SK-N-SH (cell line): ENCODE results near the gene WNT4. TPM values are rescaled to one million over a fixed set of nuclear protein-coding genes. Genes with fewer than 3 reads are reported as not detected.

Source experiments
- CTCF ChIA-PET: fragments of 300-600, 350-600 bp; formaldehyde crosslinking; extraction: SDS; loops from one replicate; lab custom pipeline; 2021; lab: Yijun Ruan, JAX
- POLR2A ChIA-PET: fragments of 350-600 bp; sonication (Branson Sonifier 250); formaldehyde crosslinking; extraction: SDS; loops from one replicate; lab custom pipeline; 2020; ENCODE audit warnings: antibody characterized with exemption, inconsistent platforms; lab: Yijun Ruan, JAX
- DNase-seq: peaks from one replicate; pipeline ENCODE4 v3.0.0; 2012
- H2AFZ ChIP-seq: fragments of 200-600 bp; sonication (generic); 2 replicates; pipeline ENCODE4 v1.8.1; 2016; ENCODE audit warnings: antibody characterized with exemption, mild to moderate bottlenecking, low read depth
- H3F3A ChIP-seq: fragments of 200-600 bp; sonication (generic); replicated peaks from 2 replicates; pipeline ENCODE3; 2016; ENCODE audit warnings: antibody characterized with exemption, mild to moderate bottlenecking; ENCODE audit not compliant: insufficient read depth
- H3K27ac ChIP-seq, 2 experiments: fragments of 200-500 bp in 1 of 2; fragments of 200-600 bp in 1 of 2; sonication (Bioruptor generic) in 1 of 2; sonication (generic), shearing (Covaris generic) in 1 of 2; 2 replicates each; pipeline versions ENCODE4 v1.5.1 to v1.6.1; 2014 to 2016; ENCODE audit warnings: low read depth in 2 of 2, inconsistent platforms in 1 of 2, low read length in 1 of 2, mild to moderate bottlenecking in 1 of 2, mixed read lengths in 1 of 2
- H3K27me3 ChIP-seq: fragments of 200-600 bp; sonication (generic), shearing (Covaris generic); 2 replicates; pipeline ENCODE4 v1.6.1; 2016; ENCODE audit warnings: mixed run types; ENCODE audit not compliant: insufficient read depth
- H3K36me3 ChIP-seq, 2 experiments: fragments of 200-500 bp in 1 of 2; fragments of 200-600 bp in 1 of 2; sonication (Bioruptor generic) in 1 of 2; sonication (generic) in 1 of 2; replicated peaks in 1 of 2; 2 replicates each; pipeline versions ENCODE3 to v1.5.1; 2014 to 2016; ENCODE audit warnings: low read length in 1 of 2, mild to moderate bottlenecking in 1 of 2; ENCODE audit not compliant: insufficient read depth in 2 of 2, control insufficient read depth in 1 of 2
- H3K4me1 ChIP-seq, 2 experiments: fragments of 200-500 bp in 1 of 2; fragments of 200-600 bp in 1 of 2; sonication (Bioruptor generic) in 1 of 2; sonication (generic), shearing (Covaris generic) in 1 of 2; 2 replicates each; pipeline versions ENCODE4 v1.5.1 to v1.6.1; 2014 to 2016; ENCODE audit warnings: low read depth in 1 of 2, low read length in 1 of 2, mixed run types in 1 of 2; ENCODE audit not compliant: insufficient read depth in 2 of 2, control insufficient read depth in 1 of 2
- H3K4me2 ChIP-seq: fragments of 200-600 bp; sonication (generic), shearing (Covaris generic); 2 replicates; pipeline ENCODE4 v1.6.1; 2017; ENCODE audit warnings: mixed run types
- H3K4me3 ChIP-seq, 2 experiments: fragments of 200-500 bp in 1 of 2; fragments of 200-600 bp in 1 of 2; sonication (Bioruptor generic) in 1 of 2; sonication (generic), shearing (Covaris generic) in 1 of 2; 2 replicates each; pipeline versions ENCODE4 v1.5.1 to v1.8.1; 2014 to 2016; ENCODE audit warnings: low read depth in 2 of 2, inconsistent platforms in 1 of 2, low read length in 1 of 2, mild to moderate bottlenecking in 1 of 2, mixed read lengths in 1 of 2, moderate library complexity in 1 of 2
- H3K79me2 ChIP-seq: fragments of 200-600 bp; sonication (generic); 2 replicates; pipeline ENCODE4 v1.8.1; 2017; ENCODE audit warnings: mild to moderate bottlenecking; ENCODE audit not compliant: insufficient read depth
- H3K9ac ChIP-seq: fragments of 200-600 bp; sonication (generic); 2 replicates; pipeline ENCODE4 v1.6.1; 2017; ENCODE audit warnings: mixed run types
- H3K9me2 ChIP-seq: fragments of 200-600 bp; sonication (generic); 2 replicates; pipeline ENCODE4 v1.6.1; 2017; ENCODE audit warnings: mixed run types
- H3K9me3 ChIP-seq: fragments of 200-600 bp; sonication (generic); 2 replicates; pipeline ENCODE4 v1.6.1; 2017; ENCODE audit warnings: mixed run types, mild to moderate bottlenecking, moderate library complexity
- H4K20me1 ChIP-seq: fragments of 200-600 bp; sonication (generic); 2 replicates; pipeline ENCODE4 v1.6.1; 2017; ENCODE audit warnings: mild to moderate bottlenecking, mixed run types; ENCODE audit not compliant: insufficient read depth
- CHD2 ChIP-seq: fragments of 150-350 bp; IDR thresholded peaks from 2 replicates; pipeline ENCODE4 v1.6.1; 2018; ENCODE audit warnings: low read length; ENCODE audit not compliant: partially characterized antibody
- ELF1 ChIP-seq: IDR thresholded peaks from 2 replicates; pipeline ENCODE4 v1.4.0; 2012
- EZH2phosphoT487 ChIP-seq: fragments of 200-600 bp; sonication (generic); IDR thresholded peaks from 2 replicates; pipeline ENCODE4 v1.6.1; 2017; ENCODE audit warnings: low read depth, mixed run types, mild to moderate bottlenecking, antibody characterized with exemption, moderate library complexity, borderline replicate concordance
- FOXJ3 ChIP-seq: sonication (generic); formaldehyde crosslinking; IDR thresholded peaks from 2 replicates; pipeline ENCODE4 v1.5.1; 2020; ENCODE audit warnings: mild to moderate bottlenecking, missing genetic modification reagents
- FOXM1 ChIP-seq: IDR thresholded peaks from 2 replicates; pipeline ENCODE4 v1.4.0; 2012; ENCODE audit warnings: low read depth, mild to moderate bottlenecking
- GABPA ChIP-seq: IDR thresholded peaks from 2 replicates; pipeline ENCODE4 v1.4.0; 2012; ENCODE audit warnings: low read depth, mild to moderate bottlenecking
- JUND ChIP-seq: IDR thresholded peaks from 2 replicates; pipeline ENCODE4 v1.4.0; 2012
- MEF2A ChIP-seq: IDR thresholded peaks from 2 replicates; pipeline ENCODE4 v1.4.0; 2012; ENCODE audit warnings: low read depth, borderline replicate concordance
- MXI1 ChIP-seq: IDR thresholded peaks from 2 replicates; pipeline ENCODE4 v1.6.1; 2012; ENCODE audit warnings: mild to moderate bottlenecking, low read depth, low read length, improper control_type of control experiment
- RCOR1 ChIP-seq: fragments of 150-350 bp; IDR thresholded peaks from 2 replicates; pipeline ENCODE4 v1.6.1; 2017; ENCODE audit warnings: antibody characterized with exemption, low read length
- RFX5 ChIP-seq: IDR thresholded peaks from 2 replicates; pipeline ENCODE4 v1.6.1; 2012; ENCODE audit warnings: mild to moderate bottlenecking, improper control_type of control experiment, low read length
- TAF1 ChIP-seq: IDR thresholded peaks from 2 replicates; pipeline ENCODE4 v1.6.1; 2012; ENCODE audit warnings: low read depth, mild to moderate bottlenecking, low read length, moderate library complexity, borderline replicate concordance
- WGBS: methylation state at CpG from one replicate; pipeline ENCODE4 v1.1.6; 2017; ENCODE audit warnings: low lambda C conversion rate; 5-methylcytosine and 5-hydroxymethylcytosine counted together
- polyA plus RNA-seq, 3 experiments: library from polyadenylated mRNA; depleted of rRNA; stranded (reverse); fragments of >200 nt; gene quantifications; 2 replicates each; pipeline ENCODE4 v1.2.3, GENCODE V29; 2012
- TF ChIP-seq, protein P1 (sequence below): IDR thresholded peaks from 2 replicates; pipeline ENCODE4 v1.4.0; 2012; ENCODE audit warnings: low read depth
- TF ChIP-seq, protein P2 (sequence below): fragments of 150-350 bp; IDR thresholded peaks from 2 replicates; pipeline ENCODE4 v1.6.1; 2016; ENCODE audit warnings: mild to moderate bottlenecking, low read depth, low read length
- TF ChIP-seq, protein P3 (sequence below): fragments of 200-600 bp; sonication (generic); IDR thresholded peaks from 2 replicates; pipeline ENCODE4 v1.6.1; 2017; ENCODE audit warnings: antibody characterized with exemption, mild to moderate bottlenecking, moderate library complexity
- TF ChIP-seq, protein P4 (sequence below): fragments of 150-350 bp; IDR thresholded peaks from 2 replicates; pipeline ENCODE4 v1.6.1; 2017; ENCODE audit warnings: antibody characterized with exemption, low read length, low read depth, borderline replicate concordance
- TF ChIP-seq, protein P5 (sequence below): IDR thresholded peaks from 2 replicates; pipeline ENCODE4 v1.6.1; 2012; ENCODE audit warnings: mild to moderate bottlenecking, low read depth, low read length, moderate library complexity

The WNT4 gene
- polyA plus RNA-seq, 1 of the 3 experiments (the other 2 are of a cell fraction) = 0.03 TPM

DNA sequence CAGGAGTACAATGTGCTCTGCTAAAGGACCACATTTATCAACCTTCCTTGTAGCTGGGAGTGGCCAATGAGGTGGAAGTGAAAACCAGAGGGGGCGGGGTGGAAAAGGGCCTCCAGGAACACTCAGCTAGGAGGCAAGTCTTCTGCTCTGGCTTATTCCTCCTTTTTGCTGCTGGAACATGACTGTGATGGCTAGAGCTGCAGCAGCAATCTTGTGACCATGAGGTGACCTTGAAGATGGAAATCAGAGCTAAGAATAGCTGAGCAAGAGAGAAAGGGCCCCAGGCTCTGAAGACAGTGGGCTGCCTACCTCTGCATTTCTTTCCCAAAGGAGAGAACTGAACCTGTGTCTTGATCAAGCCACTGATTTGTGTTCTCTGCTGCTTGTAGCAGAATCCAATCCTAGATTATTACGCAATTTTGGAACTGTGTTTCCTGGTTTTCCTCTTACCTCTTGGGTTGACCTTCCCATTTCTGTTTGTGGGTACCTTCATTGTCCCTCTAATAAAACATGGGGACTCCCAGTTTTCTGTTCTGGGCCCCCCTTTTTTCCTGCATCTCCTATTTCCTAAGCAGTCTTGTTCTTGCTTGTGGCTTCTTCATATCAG is 36.4 kb upstream of the WNT4 start:
- H3K9me3 ChIP-seq = no peaks in the 10 kb centered on the region
- H3F3A ChIP-seq = no peaks in the 10 kb centered on the region
- no peaks in the 10 kb centered on the region for H3K79me2 ChIP-seq
- CTCF ChIA-PET = no interaction called here
- POLR2A ChIA-PET = no interaction called here
- WGBS = 44% methylated on average over 2 of the region's 2 CpGs
- no peak overlapping the region for H2AFZ ChIP-seq
- H3K4me2 ChIP-seq = no peak overlapping the region
- no peak for DNase-seq
- H3K9me2 ChIP-seq = no peaks in the 10 kb centered on the region
- peaks cover 5% of the 10 kb centered on the region; the same call in 1 of the 2 replicates for H3K27me3 ChIP-seq
- TF ChIP-seq FOXM1 = no peak
- TF ChIP-seq, protein P1, sequence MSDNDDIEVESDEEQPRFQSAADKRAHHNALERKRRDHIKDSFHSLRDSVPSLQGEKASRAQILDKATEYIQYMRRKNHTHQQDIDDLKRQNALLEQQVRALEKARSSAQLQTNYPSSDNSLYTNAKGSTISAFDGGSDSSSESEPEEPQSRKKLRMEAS = no peak
- TF ChIP-seq, protein P2, sequence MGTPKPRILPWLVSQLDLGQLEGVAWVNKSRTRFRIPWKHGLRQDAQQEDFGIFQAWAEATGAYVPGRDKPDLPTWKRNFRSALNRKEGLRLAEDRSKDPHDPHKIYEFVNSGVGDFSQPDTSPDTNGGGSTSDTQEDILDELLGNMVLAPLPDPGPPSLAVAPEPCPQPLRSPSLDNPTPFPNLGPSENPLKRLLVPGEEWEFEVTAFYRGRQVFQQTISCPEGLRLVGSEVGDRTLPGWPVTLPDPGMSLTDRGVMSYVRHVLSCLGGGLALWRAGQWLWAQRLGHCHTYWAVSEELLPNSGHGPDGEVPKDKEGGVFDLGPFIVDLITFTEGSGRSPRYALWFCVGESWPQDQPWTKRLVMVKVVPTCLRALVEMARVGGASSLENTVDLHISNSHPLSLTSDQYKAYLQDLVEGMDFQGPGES = no peak
- no peaks in the 10 kb centered on the region for H3K36me3 ChIP-seq
- no peak overlapping the region for H3K4me3 ChIP-seq
- no peaks in the 10 kb centered on the region for H3K4me1 ChIP-seq
- H4K20me1 ChIP-seq = no peaks in the 10 kb centered on the region
- no peak overlapping the region for H3K9ac ChIP-seq
- H3K27ac ChIP-seq = no peak overlapping the region

DNA sequence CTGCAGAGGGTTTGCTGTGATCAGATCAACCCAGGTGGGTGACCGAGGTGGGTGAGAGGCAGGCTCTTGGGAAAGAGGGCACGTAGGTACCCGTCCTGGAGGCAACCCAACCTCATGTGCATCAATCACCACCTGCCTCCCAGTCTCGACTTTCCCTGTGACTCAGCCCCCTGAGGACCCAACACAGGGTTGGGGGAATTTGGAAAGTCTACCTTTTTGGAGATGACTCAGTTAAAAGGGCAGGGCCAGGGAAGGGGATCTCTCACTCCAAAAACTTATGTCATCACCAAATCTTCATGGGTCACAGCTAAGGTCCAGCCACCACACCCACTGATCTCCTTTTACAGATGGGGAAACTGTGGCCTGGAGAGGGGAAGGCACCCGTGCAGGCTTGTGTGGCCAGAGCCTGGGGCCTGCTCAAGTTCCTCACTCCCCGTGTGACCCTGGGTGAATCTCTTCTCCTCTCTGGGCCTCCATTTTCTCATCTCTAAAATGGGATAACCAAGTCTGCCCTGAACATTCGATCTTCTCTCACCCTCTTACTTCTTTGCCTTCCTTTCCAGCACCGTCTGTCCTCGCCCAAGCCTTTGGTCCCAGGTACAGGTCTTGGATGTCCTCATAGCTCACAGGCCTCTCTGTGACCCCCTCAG is 34.6 kb upstream of the WNT4 start:
- Histone ChIP-seq H3F3A (no peaks in the 10 kb centered on the region), H2AFZ (no peak overlapping the region), H3K79me2 (no peaks in the 10 kb centered on the region), H3K4me2 (no peak overlapping the region), H3K4me1 (peaks cover 0 to 2% of the 10 kb centered on the region in 2 experiments; a peak in 1 of 4 replicates), H3K36me3 (no peaks in the 10 kb centered on the region), H3K4me3 (no peak overlapping the region), H3K9me3 (no peaks in the 10 kb centered on the region), H4K20me1 (no peaks in the 10 kb centered on the region), H3K9me2 (no peaks in the 10 kb centered on the region), H3K9ac (no peak overlapping the region), H3K27ac (no peak overlapping the region), H3K27me3 (0 out of 2 replicates have a peak, but pooled peaks cover under 1% of the 10 kb centered on the region)
- WGBS = 46% methylated on average over 9 of the region's 9 CpGs
- ChIA-PET POLR2A (no interaction called here), CTCF (no interaction called here)
- no peak for DNase-seq
- TF ChIP-seq GABPA (no peak), EZH2phosphoT487 (no peak), RCOR1 (no peak), TAF1 (no peak), JUND (no peak), MXI1 (no peak), CHD2 (no peak), FOXM1 (no peak), RFX5 (no peak), ELF1 (no peak), MEF2A (no peak), FOXJ3 (CRISPR knock-in tag) (no peak)
- TF ChIP-seq, protein P3, sequence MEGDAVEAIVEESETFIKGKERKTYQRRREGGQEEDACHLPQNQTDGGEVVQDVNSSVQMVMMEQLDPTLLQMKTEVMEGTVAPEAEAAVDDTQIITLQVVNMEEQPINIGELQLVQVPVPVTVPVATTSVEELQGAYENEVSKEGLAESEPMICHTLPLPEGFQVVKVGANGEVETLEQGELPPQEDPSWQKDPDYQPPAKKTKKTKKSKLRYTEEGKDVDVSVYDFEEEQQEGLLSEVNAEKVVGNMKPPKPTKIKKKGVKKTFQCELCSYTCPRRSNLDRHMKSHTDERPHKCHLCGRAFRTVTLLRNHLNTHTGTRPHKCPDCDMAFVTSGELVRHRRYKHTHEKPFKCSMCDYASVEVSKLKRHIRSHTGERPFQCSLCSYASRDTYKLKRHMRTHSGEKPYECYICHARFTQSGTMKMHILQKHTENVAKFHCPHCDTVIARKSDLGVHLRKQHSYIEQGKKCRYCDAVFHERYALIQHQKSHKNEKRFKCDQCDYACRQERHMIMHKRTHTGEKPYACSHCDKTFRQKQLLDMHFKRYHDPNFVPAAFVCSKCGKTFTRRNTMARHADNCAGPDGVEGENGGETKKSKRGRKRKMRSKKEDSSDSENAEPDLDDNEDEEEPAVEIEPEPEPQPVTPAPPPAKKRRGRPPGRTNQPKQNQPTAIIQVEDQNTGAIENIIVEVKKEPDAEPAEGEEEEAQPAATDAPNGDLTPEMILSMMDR = no peak
- TF ChIP-seq, protein P2 = no peak
- TF ChIP-seq, protein P4, sequence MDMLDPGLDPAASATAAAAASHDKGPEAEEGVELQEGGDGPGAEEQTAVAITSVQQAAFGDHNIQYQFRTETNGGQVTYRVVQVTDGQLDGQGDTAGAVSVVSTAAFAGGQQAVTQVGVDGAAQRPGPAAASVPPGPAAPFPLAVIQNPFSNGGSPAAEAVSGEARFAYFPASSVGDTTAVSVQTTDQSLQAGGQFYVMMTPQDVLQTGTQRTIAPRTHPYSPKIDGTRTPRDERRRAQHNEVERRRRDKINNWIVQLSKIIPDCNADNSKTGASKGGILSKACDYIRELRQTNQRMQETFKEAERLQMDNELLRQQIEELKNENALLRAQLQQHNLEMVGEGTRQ = no peak
- TF ChIP-seq, protein P5, sequence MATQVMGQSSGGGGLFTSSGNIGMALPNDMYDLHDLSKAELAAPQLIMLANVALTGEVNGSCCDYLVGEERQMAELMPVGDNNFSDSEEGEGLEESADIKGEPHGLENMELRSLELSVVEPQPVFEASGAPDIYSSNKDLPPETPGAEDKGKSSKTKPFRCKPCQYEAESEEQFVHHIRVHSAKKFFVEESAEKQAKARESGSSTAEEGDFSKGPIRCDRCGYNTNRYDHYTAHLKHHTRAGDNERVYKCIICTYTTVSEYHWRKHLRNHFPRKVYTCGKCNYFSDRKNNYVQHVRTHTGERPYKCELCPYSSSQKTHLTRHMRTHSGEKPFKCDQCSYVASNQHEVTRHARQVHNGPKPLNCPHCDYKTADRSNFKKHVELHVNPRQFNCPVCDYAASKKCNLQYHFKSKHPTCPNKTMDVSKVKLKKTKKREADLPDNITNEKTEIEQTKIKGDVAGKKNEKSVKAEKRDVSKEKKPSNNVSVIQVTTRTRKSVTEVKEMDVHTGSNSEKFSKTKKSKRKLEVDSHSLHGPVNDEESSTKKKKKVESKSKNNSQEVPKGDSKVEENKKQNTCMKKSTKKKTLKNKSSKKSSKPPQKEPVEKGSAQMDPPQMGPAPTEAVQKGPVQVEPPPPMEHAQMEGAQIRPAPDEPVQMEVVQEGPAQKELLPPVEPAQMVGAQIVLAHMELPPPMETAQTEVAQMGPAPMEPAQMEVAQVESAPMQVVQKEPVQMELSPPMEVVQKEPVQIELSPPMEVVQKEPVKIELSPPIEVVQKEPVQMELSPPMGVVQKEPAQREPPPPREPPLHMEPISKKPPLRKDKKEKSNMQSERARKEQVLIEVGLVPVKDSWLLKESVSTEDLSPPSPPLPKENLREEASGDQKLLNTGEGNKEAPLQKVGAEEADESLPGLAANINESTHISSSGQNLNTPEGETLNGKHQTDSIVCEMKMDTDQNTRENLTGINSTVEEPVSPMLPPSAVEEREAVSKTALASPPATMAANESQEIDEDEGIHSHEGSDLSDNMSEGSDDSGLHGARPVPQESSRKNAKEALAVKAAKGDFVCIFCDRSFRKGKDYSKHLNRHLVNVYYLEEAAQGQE = no peak
